Endothelial cell of umbilical vein (primary cell): ENCODE data around the gene HES1. TPM values are rescaled to one million over a fixed set of nuclear protein-coding genes. Genes with fewer than 3 reads are reported as not detected.

ENCODE experiments used
- BruUV-seq: library from RNA; stranded (reverse); fragments of 400-500 nt; replicated peaks from 2 replicates; lab custom pipeline; 2021; lab: Mats Ljungman, UMichigan
- CTCF ChIA-PET: fragments of 300-600, 350-600 bp; sonication (Branson Sonifier 250); formaldehyde crosslinking; loops from one replicate; lab custom pipeline; 2021; ENCODE audit warnings: antibody characterized with exemption, inconsistent platforms; lab: Charles Lee
- POLR2A ChIA-PET: fragments of 300-600, 350-600 bp; sonication (Branson Sonifier 250); formaldehyde crosslinking; loops from one replicate; lab custom pipeline; 2021; ENCODE audit warnings: antibody characterized with exemption, inconsistent platforms; lab: Charles Lee
- DNase-seq: peaks from one replicate; pipeline ENCODE4 v3.0.0-alpha.2; 2011; ENCODE audit warnings: low read depth, low spot score
- FAIRE-seq: peaks from 2 replicates; lab custom pipeline; 2011; peaks lifted over from hg19 to GRCh38; lab: Jason Lieb, UNC
- H2AFZ ChIP-seq: 2 replicates; pipeline ENCODE4 v1.6.0; 2012; ENCODE audit warnings: low read depth, low read length, control low read depth, inconsistent platforms
- H3K27ac ChIP-seq: 2 replicates; pipeline ENCODE4 v1.5.1; 2011; ENCODE audit warnings: low read depth, mild to moderate bottlenecking, control low read depth, low read length, moderate library complexity; ENCODE audit not compliant: insufficient read depth
- H3K27me3 ChIP-seq, 2 experiments: 2 replicates each; pipeline versions ENCODE4 v1.6.0 to v1.6.1; 2011; ENCODE audit warnings: low read length in 2 of 2, mixed read lengths in 1 of 2; ENCODE audit not compliant: control insufficient read depth in 2 of 2, insufficient read depth in 2 of 2
- H3K36me3 ChIP-seq, 2 experiments: 2 replicates in 1 of 2; 3 replicates in 1 of 2; pipeline ENCODE4 v1.5.1; 2011; ENCODE audit warnings: low read length in 2 of 2, mild to moderate bottlenecking in 1 of 2, moderate library complexity in 1 of 2; ENCODE audit not compliant: control insufficient read depth in 2 of 2, insufficient read depth in 2 of 2; ENCODE audit errors: extremely low read depth in 1 of 2
- H3K4me1 ChIP-seq: 3 replicates; pipeline ENCODE4 v1.5.1; 2011; ENCODE audit warnings: mild to moderate bottlenecking, low read length; ENCODE audit not compliant: control insufficient read depth, insufficient read depth; ENCODE audit errors: extremely low read depth
- H3K4me2 ChIP-seq: 2 replicates; pipeline ENCODE4 v1.6.1; 2011; ENCODE audit warnings: low read length, control low read depth, mixed read lengths; ENCODE audit not compliant: insufficient read depth
- H3K4me3 ChIP-seq, 3 experiments: fragments of 200-600 bp in 1 of 3; sonication (generic), shearing (Covaris generic) in 1 of 3; replicated peaks in 1 of 3; 2 replicates each; pipeline ENCODE4 v1.5.1; 2011 to 2016; ENCODE audit warnings: control low read depth in 3 of 3, low read length in 3 of 3, mild to moderate bottlenecking in 2 of 3, inconsistent platforms in 1 of 3, low read depth in 1 of 3, moderate library complexity in 1 of 3; ENCODE audit not compliant: insufficient read depth in 1 of 3
- H3K79me2 ChIP-seq: 2 replicates; pipeline ENCODE4 v1.6.0; 2012; ENCODE audit warnings: low read length, inconsistent platforms; ENCODE audit not compliant: control insufficient read depth, insufficient read depth
- H3K9ac ChIP-seq: replicated peaks from 2 replicates; pipeline ENCODE3; 2011; ENCODE audit warnings: low read length, control low read depth; ENCODE audit not compliant: insufficient read depth; ENCODE audit errors: extremely low read depth
- H3K9me1 ChIP-seq: replicated peaks from 3 replicates; pipeline ENCODE4 v1.6.0; 2011; ENCODE audit warnings: mild to moderate bottlenecking, low read length; ENCODE audit not compliant: control insufficient read depth, insufficient read depth; ENCODE audit errors: extremely low read depth
- H3K9me3 ChIP-seq: replicated peaks from 2 replicates; pipeline ENCODE4 v1.5.1; 2012; ENCODE audit warnings: low read length, inconsistent platforms; ENCODE audit not compliant: control insufficient read depth, insufficient read depth
- H4K20me1 ChIP-seq: replicated peaks from 2 replicates; pipeline ENCODE3; 2011; ENCODE audit warnings: mild to moderate bottlenecking, low read length; ENCODE audit not compliant: control insufficient read depth, insufficient read depth; ENCODE audit errors: extremely low read depth
- EZH2 ChIP-seq: IDR thresholded peaks from 2 replicates; pipeline ENCODE4 v1.6.1; 2012; ENCODE audit warnings: borderline replicate concordance, low read depth, mild to moderate bottlenecking, moderate library complexity, low read length, inconsistent platforms; ENCODE audit not compliant: severe bottlenecking
- FOS ChIP-seq: IDR thresholded peaks from 2 replicates; pipeline ENCODE4 v1.6.1; 2011; ENCODE audit warnings: mild to moderate bottlenecking, low read length, moderate library complexity, borderline replicate concordance; ENCODE audit not compliant: insufficient read depth
- GATA2 ChIP-seq: IDR thresholded peaks from 2 replicates; pipeline ENCODE4 v1.7.0; 2011; ENCODE audit warnings: low read depth, mild to moderate bottlenecking, moderate library complexity, mixed read lengths, low read length; ENCODE audit not compliant: insufficient read length, insufficient read depth
- JUN ChIP-seq: IDR thresholded peaks from 2 replicates; pipeline ENCODE4 v1.6.1; 2011; ENCODE audit warnings: borderline replicate concordance, low read depth; ENCODE audit not compliant: insufficient read length, insufficient read depth
- MAX ChIP-seq: IDR thresholded peaks from 2 replicates; pipeline ENCODE4 v1.6.1; 2011; ENCODE audit not compliant: insufficient read depth, insufficient read length
- MYC ChIP-seq: IDR thresholded peaks from one replicate; pipeline ENCODE4 v1.6.1; 2011; ENCODE audit warnings: mild to moderate bottlenecking, low read depth, low read length
- POLR2A ChIP-seq: IDR thresholded peaks from 2 replicates; pipeline ENCODE4 v1.6.1; 2012; ENCODE audit warnings: low read depth, mild to moderate bottlenecking, control low read depth, low read length
- POLR2AphosphoS5 ChIP-seq: IDR thresholded peaks from 2 replicates; pipeline ENCODE4 v1.6.1; 2012; ENCODE audit warnings: low read depth, mild to moderate bottlenecking, control low read depth, low read length, moderate library complexity; ENCODE audit not compliant: insufficient read depth
- dilution Hi-C: fragments of 300-500 bp; cut with MboI; formaldehyde crosslinking; loops from one replicate; pipeline ENCODE4 v1.15.0; 2019; ENCODE audit warnings: low sequenced_read_pairs; ENCODE audit not compliant: extremely low pct_ligation_motif_present
- intact Hi-C: fragments of 100-400 bp; cut with micrococcal nuclease; formaldehyde crosslinking; loops from one replicate; pipeline ENCODE4 v1.10.0; 2022
- polyA plus RNA-seq, 4 experiments: library from polyadenylated mRNA; depleted of rRNA in 3 of 4; stranded (reverse) in 3 of 4; unstranded in 1 of 4; fragments of >200 nt; gene quantifications; 2 replicates each; pipeline versions ENCODE4 v1.2.1 to v1.2.3, GENCODE V29; 2011 to 2012; ENCODE audit warnings: missing spikeins in 1 of 4
- total RNA-seq: library from RNA; stranded (reverse); gene quantifications from 2 replicates; pipeline ENCODE4 v1.2.3, GENCODE V29; 2021

The HES1 gene
- total and polyA plus RNA-seq, 2 donors (not counting 3 experiments of a cell fraction or from before 2014, with no cell fraction given) = 42.0 to 210 TPM

GRCh38 chr3:194103983-194104751, 31.8 kb upstream of the HES1 start:
- Histone ChIP-seq H3K9me3 (no peaks in the 10 kb centered on the region), H3K36me3 (no peaks in the 10 kb centered on the region), H3K27me3 (peaks cover 5 to 20% of the 10 kb centered on the region in 2 experiments), H3K27ac (no peak overlapping the region), H3K9me1 (no peaks in the 10 kb centered on the region), H2AFZ (no peak overlapping the region), H3K4me1 (no peaks in the 10 kb centered on the region), H4K20me1 (no peaks in the 10 kb centered on the region), H3K9ac (no peak overlapping the region), H3K4me3 (no peak overlapping the region), H3K4me2 (no peak overlapping the region), H3K79me2 (no peaks in the 10 kb centered on the region)
- BruUV-seq = no TSS peak
- intact Hi-C loops = no loop called here
- dilution Hi-C loops = no loop called here
- no peak for TF ChIP-seq JUN
- no peak for TF ChIP-seq MYC
- TF ChIP-seq MAX = no peak
- TF ChIP-seq EZH2 = no peak
- TF ChIP-seq GATA2 = no peak
- TF ChIP-seq FOS = no peak
- TF ChIP-seq POLR2AphosphoS5 = no peak
- TF ChIP-seq POLR2A = no peak
- CTCF ChIA-PET = interaction anchor here (1.0 kb wide), 3 partner anchors 14 to 323 kb away, joined by 3 to 4 read pairs (median 3); no protein-coding TSS in a partner anchor
- DNase-seq (no peak), FAIRE-seq (no peak)
- POLR2A ChIA-PET = no interaction called here
